Mesenchymal stem cell (in vitro differentiated cells and primary cell): ENCODE data around the gene MTCL1.

Source experiments
- DNase-seq: peaks from one replicate; pipeline ENCODE4 v3.0.0-alpha.2; 2013
- H2AFZ ChIP-seq: one replicate; pipeline ENCODE4 v1.6.1; 2013; ENCODE audit warnings: low read depth, mild to moderate bottlenecking, control low read depth, inconsistent platforms, low read length, moderate library complexity
- H2AK5ac ChIP-seq: 2 replicates; pipeline ENCODE4 v1.6.1; 2013; ENCODE audit warnings: low read length, moderate library complexity, mild to moderate bottlenecking, inconsistent platforms; ENCODE audit not compliant: severe bottlenecking
- H2BK120ac ChIP-seq: one replicate; pipeline ENCODE4 v1.6.1; 2013; ENCODE audit warnings: low read depth, mild to moderate bottlenecking, inconsistent platforms, low read length, moderate library complexity
- H2BK12ac ChIP-seq, 2 experiments: one replicate each; pipeline ENCODE4 v1.6.1; 2013; ENCODE audit warnings: inconsistent platforms in 2 of 2, low read length in 2 of 2, mild to moderate bottlenecking in 2 of 2, moderate library complexity in 2 of 2, control low read depth in 1 of 2
- H2BK15ac ChIP-seq: one replicate; pipeline ENCODE4 v1.6.1; 2013; ENCODE audit warnings: mild to moderate bottlenecking, low read depth, inconsistent platforms; ENCODE audit not compliant: poor library complexity, severe bottlenecking
- H2BK5ac ChIP-seq: 2 replicates; pipeline ENCODE4 v1.6.1; 2013; ENCODE audit warnings: low read depth, mild to moderate bottlenecking, low read length, control low read depth, inconsistent platforms; ENCODE audit not compliant: poor library complexity, severe bottlenecking
- H3K14ac ChIP-seq, 2 experiments: one replicate each; pipeline ENCODE4 v1.6.1; 2013; ENCODE audit warnings: inconsistent platforms in 2 of 2, low read length in 2 of 2, control low read depth in 1 of 2, mild to moderate bottlenecking in 1 of 2, moderate library complexity in 1 of 2
- H3K18ac ChIP-seq, 2 experiments: one replicate each; pipeline ENCODE4 v1.6.1; 2013; ENCODE audit warnings: inconsistent platforms in 2 of 2, low read length in 2 of 2, control low read depth in 1 of 2, low read depth in 1 of 2, mild to moderate bottlenecking in 1 of 2
- H3K23ac ChIP-seq, 2 experiments: one replicate each; pipeline ENCODE4 v1.6.1; 2013; ENCODE audit warnings: inconsistent platforms in 2 of 2, low read length in 2 of 2, mild to moderate bottlenecking in 2 of 2, moderate library complexity in 2 of 2, control low read depth in 1 of 2
- H3K27ac ChIP-seq: 2 replicates; pipeline ENCODE4 v1.5.1; 2013; ENCODE audit warnings: mild to moderate bottlenecking, moderate library complexity, low read length, control low read depth, inconsistent platforms; ENCODE audit not compliant: poor library complexity, severe bottlenecking
- H3K27me3 ChIP-seq, 2 experiments: 2 replicates each; pipeline versions ENCODE4 v1.6.1 to v1.7.0; 2013; ENCODE audit warnings: low read length in 2 of 2, mild to moderate bottlenecking in 2 of 2, moderate library complexity in 2 of 2, control low read depth in 1 of 2, inconsistent platforms in 1 of 2; ENCODE audit not compliant: control insufficient read depth in 1 of 2, insufficient read depth in 1 of 2
- H3K36me3 ChIP-seq, 2 experiments: 2 replicates each; pipeline versions ENCODE4 v1.6.1 to v1.7.0; 2013; ENCODE audit warnings: low read length in 2 of 2, control low read depth in 1 of 2, inconsistent platforms in 1 of 2, low read depth in 1 of 2, mild to moderate bottlenecking in 1 of 2; ENCODE audit not compliant: insufficient read depth in 2 of 2, control insufficient read depth in 1 of 2
- H3K4ac ChIP-seq, 2 experiments: one replicate each; pipeline ENCODE4 v1.6.1; 2013; ENCODE audit warnings: inconsistent platforms in 2 of 2, low read length in 2 of 2, mild to moderate bottlenecking in 2 of 2, moderate library complexity in 2 of 2, control low read depth in 1 of 2, low read depth in 1 of 2
- H3K4me1 ChIP-seq: 2 replicates; pipeline ENCODE4 v1.6.1; 2013; ENCODE audit warnings: low read depth, low read length, control low read depth; ENCODE audit not compliant: control insufficient read depth, insufficient read depth
- H3K4me2 ChIP-seq: 2 replicates; pipeline ENCODE4 v1.6.1; 2013; ENCODE audit warnings: low read length, mild to moderate bottlenecking, inconsistent platforms; ENCODE audit not compliant: poor library complexity, severe bottlenecking
- H3K4me3 ChIP-seq, 2 experiments: 2 replicates each; pipeline versions ENCODE4 v1.5.1 to v1.7.0; 2013; ENCODE audit warnings: low read length in 2 of 2, mild to moderate bottlenecking in 2 of 2, control low read depth in 1 of 2, low read depth in 1 of 2; ENCODE audit not compliant: insufficient read depth in 1 of 2
- H3K79me1 ChIP-seq: replicated peaks from 2 replicates; pipeline ENCODE4 v1.6.1; 2013; ENCODE audit warnings: mild to moderate bottlenecking, control low read depth, low read length, inconsistent platforms; ENCODE audit not compliant: poor library complexity, severe bottlenecking
- H3K9ac ChIP-seq: 2 replicates; pipeline ENCODE4 v1.7.0; 2013; ENCODE audit warnings: mild to moderate bottlenecking, low read length, moderate library complexity
- H3K9me3 ChIP-seq: 2 replicates; pipeline ENCODE4 v1.7.0; 2013; ENCODE audit warnings: mild to moderate bottlenecking, low read length; ENCODE audit not compliant: control insufficient read depth
- H4K8ac ChIP-seq: one replicate; pipeline ENCODE4 v1.6.1; 2013; ENCODE audit warnings: inconsistent platforms, mild to moderate bottlenecking, low read length, moderate library complexity
- H4K91ac ChIP-seq: one replicate; pipeline ENCODE4 v1.6.1; 2013; ENCODE audit warnings: mild to moderate bottlenecking, low read length, inconsistent platforms
- WGBS: methylation state at CpG from one replicate; pipeline ENCODE4 v1.1.7; 2013; ENCODE audit warnings: mixed read lengths; 5-methylcytosine and 5-hydroxymethylcytosine counted together

Gene MTCL1

DNA sequence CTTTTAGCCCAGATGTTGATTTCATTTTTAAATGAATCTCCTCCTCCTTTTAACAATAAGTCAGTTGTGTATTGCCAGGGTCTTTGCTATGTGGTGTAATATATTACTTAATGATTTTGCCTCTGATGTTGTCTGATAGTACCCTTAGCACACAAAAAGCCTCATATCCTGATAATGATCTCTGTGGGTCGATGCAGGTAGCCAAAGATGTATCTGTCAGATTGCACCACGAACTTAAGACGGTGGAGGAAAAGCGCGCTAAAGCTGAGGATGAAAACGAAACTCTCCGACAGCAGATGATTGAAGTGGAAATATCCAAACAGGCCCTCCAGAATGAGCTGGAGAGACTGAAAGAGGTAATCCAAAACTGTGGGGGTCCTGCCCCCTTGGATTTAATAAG is 14.8 kb downstream of the MTCL1 start:
- no peak overlapping the region for H4K8ac ChIP-seq
- no peak overlapping the region for H3K23ac ChIP-seq
- no peak overlapping the region for H2BK5ac ChIP-seq
- H3K4me2 ChIP-seq = no peak overlapping the region
- H2AFZ ChIP-seq = no peak overlapping the region
- WGBS = 97% methylated on average over 7 of the region's 7 CpGs
- H2AK5ac ChIP-seq = no peak overlapping the region
- H3K14ac ChIP-seq = no peak overlapping the region
- H3K18ac ChIP-seq = no peak overlapping the region
- H4K91ac ChIP-seq = no peak overlapping the region
- no peak overlapping the region for H3K4ac ChIP-seq
- H3K9me3 ChIP-seq = no peaks in the 10 kb centered on the region
- no peaks in the 10 kb centered on the region for H3K27me3 ChIP-seq
- H2BK12ac ChIP-seq = no peak overlapping the region
- H3K4me1 ChIP-seq = peaks cover 28% of the 10 kb centered on the region
- peak overlapping the region; percentile 2 for H3K27ac ChIP-seq
- H3K9ac ChIP-seq = no peak overlapping the region
- no peak for DNase-seq
- H3K79me1 ChIP-seq = peaks cover 3% of the 10 kb centered on the region
- H2BK120ac ChIP-seq = no peak overlapping the region
- H3K4me3 ChIP-seq = no peak overlapping the region
- H2BK15ac ChIP-seq = no peak overlapping the region
- H3K36me3 ChIP-seq = peaks cover 46 to 97% of the 10 kb centered on the region in 2 experiments

DNA sequence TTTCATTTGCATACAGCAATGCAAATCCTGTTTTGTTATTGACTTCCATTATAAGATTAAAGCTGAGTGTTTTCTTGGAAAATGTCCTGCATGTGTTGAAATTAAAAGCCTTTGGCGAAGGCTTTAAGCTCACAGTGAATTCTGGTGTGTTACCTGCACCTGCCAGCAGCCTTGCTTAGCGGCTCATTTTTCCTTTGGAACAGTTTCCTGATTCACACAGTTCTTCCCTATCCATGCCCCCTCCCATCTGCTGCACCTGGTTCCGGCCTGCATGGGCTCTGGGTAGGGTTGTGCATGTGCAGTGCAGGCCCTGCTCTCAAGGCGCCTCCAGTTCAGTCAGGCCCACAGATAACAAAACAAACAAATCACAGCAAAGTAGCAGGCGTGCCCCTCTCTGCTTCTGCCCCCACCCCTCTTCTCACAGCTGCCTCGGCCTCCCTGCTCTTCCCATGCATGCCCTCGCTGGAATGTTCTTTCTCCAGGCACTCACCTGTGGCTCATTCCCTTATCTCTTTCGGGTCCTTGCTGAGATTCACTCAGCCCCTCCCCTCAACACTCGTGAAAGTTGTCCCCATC is 15.8 kb downstream of the MTCL1 start:
- 89% methylated on average over 9 of the region's 9 CpGs for WGBS
- no peak overlapping the region for H3K14ac ChIP-seq

DNA sequence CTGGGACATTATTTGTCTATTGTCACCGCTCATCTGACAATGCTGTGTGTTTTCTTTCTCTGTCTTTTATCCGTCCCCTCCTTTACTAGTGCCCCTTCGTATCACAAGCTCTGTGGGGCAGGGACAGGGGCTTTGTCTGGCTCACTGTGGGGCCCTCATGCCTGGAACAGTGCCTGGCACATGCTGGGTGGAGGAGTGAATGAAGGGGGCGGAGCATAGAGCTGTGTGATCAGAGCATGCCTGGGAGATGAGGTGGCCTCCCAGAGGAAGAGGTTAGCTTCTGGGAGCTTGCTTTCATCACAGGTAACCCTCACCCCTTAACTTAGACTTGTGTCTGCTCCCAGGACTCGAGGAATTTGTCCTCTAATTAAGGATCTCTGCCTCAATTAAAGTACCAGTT is 16.4 kb downstream of the MTCL1 start:
- no peak for DNase-seq
- H4K8ac ChIP-seq = peak overlapping the region; percentile 66
- H3K14ac ChIP-seq = no peak overlapping the region
- no peak overlapping the region for H4K91ac ChIP-seq
- H3K27ac ChIP-seq = peak overlapping the region; percentile 63
- no peak overlapping the region for H3K18ac ChIP-seq
- no peak overlapping the region for H3K23ac ChIP-seq
- no peak overlapping the region for H2AK5ac ChIP-seq
- H3K36me3 ChIP-seq = peaks cover 50 to 95% of the 10 kb centered on the region in 2 experiments
- no peaks in the 10 kb centered on the region for H3K9me3 ChIP-seq
- H3K4me3 ChIP-seq = no peak overlapping the region
- H2BK120ac ChIP-seq = no peak overlapping the region
- H2BK5ac ChIP-seq = no peak overlapping the region
- no peak overlapping the region for H3K9ac ChIP-seq
- peaks cover 3% of the 10 kb centered on the region for H3K79me1 ChIP-seq
- no peaks in the 10 kb centered on the region for H3K27me3 ChIP-seq
- H2BK15ac ChIP-seq = no peak overlapping the region
- H3K4ac ChIP-seq = no peak overlapping the region
- H3K4me2 ChIP-seq = no peak overlapping the region
- H3K4me1 ChIP-seq = peaks cover 26% of the 10 kb centered on the region
- H2BK12ac ChIP-seq = no peak overlapping the region
- WGBS = 97% methylated on average over 4 of the region's 5 CpGs
- no peak overlapping the region for H2AFZ ChIP-seq

More for the DNA sequence above, 15.8 kb downstream of the MTCL1 start:
- no peak overlapping the region for H3K4ac ChIP-seq
- no peaks in the 10 kb centered on the region for H3K27me3 ChIP-seq
- no peak overlapping the region for H4K91ac ChIP-seq
- no peak overlapping the region for H2BK120ac ChIP-seq
- H3K79me1 ChIP-seq = peaks cover 3% of the 10 kb centered on the region
- H3K9me3 ChIP-seq = no peaks in the 10 kb centered on the region
- H2AFZ ChIP-seq = no peak overlapping the region
- H2BK5ac ChIP-seq = no peak overlapping the region
- no peak overlapping the region for H4K8ac ChIP-seq
- H3K4me1 ChIP-seq = peaks cover 27% of the 10 kb centered on the region
- no peak overlapping the region for H2AK5ac ChIP-seq
- peak overlapping the region; percentile 26 for H3K27ac ChIP-seq
- H3K36me3 ChIP-seq = peaks cover 46 to 95% of the 10 kb centered on the region in 2 experiments
- no peak overlapping the region for H2BK15ac ChIP-seq
- H3K18ac ChIP-seq = no peak overlapping the region
- H3K9ac ChIP-seq = no peak overlapping the region
- H3K4me3 ChIP-seq = no peak overlapping the region
- DNase-seq = no peak
- no peak overlapping the region for H2BK12ac ChIP-seq
- H3K23ac ChIP-seq = no peak overlapping the region
- H3K4me2 ChIP-seq = no peak overlapping the region

DNA sequence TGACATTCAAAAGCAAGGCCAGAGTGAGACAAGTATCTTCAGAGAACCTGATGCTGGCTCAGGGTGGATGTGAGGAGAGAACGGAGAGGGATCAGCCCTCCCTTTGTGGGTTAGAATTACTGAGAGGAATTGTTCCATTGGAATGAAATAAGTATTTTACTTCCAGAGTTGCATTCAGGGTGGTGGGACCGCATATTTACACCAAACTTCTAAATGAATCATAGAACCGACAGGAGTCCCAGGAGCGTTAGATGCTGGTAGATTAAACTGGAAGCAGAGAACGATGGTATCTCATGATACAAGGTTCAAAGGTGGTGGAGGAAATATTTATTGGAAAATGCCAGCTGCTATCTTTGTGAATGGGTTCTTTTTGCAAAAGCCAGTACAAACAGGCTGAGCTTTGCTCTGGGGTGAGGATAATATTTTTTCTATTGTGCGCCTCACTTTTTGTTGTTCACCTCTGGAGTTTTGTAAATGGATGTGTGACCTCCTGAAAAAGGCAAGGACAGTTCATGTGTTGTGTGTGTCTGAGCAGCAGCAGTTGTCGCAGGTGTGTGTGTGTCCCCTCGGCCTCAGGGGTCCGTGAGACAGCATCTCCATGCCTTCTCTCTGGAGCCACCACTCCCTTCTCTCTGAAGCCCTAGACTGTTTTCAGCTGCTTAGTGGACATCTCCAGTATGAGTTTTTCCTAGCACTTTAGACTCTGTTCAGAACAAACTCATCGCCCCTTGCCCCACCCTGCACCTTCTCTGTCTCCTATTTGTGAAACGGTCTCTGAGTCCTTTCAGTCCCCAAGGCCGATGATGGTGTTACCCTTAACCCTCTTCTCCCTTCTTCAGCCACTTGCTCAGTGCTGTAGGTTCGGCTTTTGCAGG is 17.8 kb downstream of the MTCL1 start:
- peaks cover 42 to 94% of the 10 kb centered on the region in 2 experiments for H3K36me3 ChIP-seq
- peak overlapping the region in 1 of 2 experiments; percentile 66 for H3K18ac ChIP-seq
- H3K23ac ChIP-seq = no peak overlapping the region
- no peak overlapping the region for H2AK5ac ChIP-seq
- no peak overlapping the region for H2BK5ac ChIP-seq
- H2BK15ac ChIP-seq = no peak overlapping the region
- H4K8ac ChIP-seq = no peak overlapping the region
- no peak overlapping the region for H3K14ac ChIP-seq
- no peak overlapping the region for H3K9ac ChIP-seq
- H3K27ac ChIP-seq = peak overlapping the region; percentile 5
- WGBS = 97% methylated on average over 13 of the region's 13 CpGs
- no peak overlapping the region for H2BK12ac ChIP-seq
- H3K4me2 ChIP-seq = no peak overlapping the region
- no peak for DNase-seq
- H3K9me3 ChIP-seq = no peaks in the 10 kb centered on the region
- peaks cover 18% of the 10 kb centered on the region for H3K4me1 ChIP-seq
- peak overlapping the region in 1 of 2 experiments; percentile 5 for H3K4ac ChIP-seq
- no peaks in the 10 kb centered on the region for H3K27me3 ChIP-seq
- H2BK120ac ChIP-seq = no peak overlapping the region
- no peak overlapping the region for H3K4me3 ChIP-seq
- H4K91ac ChIP-seq = no peak overlapping the region
- no peak overlapping the region for H2AFZ ChIP-seq
- peaks cover 3% of the 10 kb centered on the region for H3K79me1 ChIP-seq
